Psoas muscle (tissue), 8 donors: ENCODE data around the gene CCDC18. TPM values are rescaled to one million over a fixed set of nuclear protein-coding genes. Genes with fewer than 3 reads are reported as not detected.
"Not testable (repeated sequence)": the region's sequence is repeated elsewhere in the genome, so short reads cannot be mapped to it uniquely, and the experiment has no call there.

Experiments used
- ATAC-seq, 4 donors: fragments of 200-7000 bp; cut with Tn5 transposase; one replicate each; pipeline ENCODE4 v1.9.1; 2020; ENCODE audit warnings: moderate library complexity in 3 of 4, mild to moderate bottlenecking in 2 of 4
- DNase-seq, 2 donors: peaks; one replicate each; pipeline ENCODE4 v3.0.0-alpha.2; 2020
- H3K27ac ChIP-seq: fragments of 200-600 bp; one replicate; pipeline ENCODE4 v1.8.0; 2022
- H3K27me3 ChIP-seq, 3 donors: fragments of 200-600 bp in 1 of 3; one replicate each; pipeline versions ENCODE4 v1.6.1 to v1.8.0; 2013 to 2022; ENCODE audit warnings: low read length in 2 of 3, mild to moderate bottlenecking in 2 of 3, moderate library complexity in 1 of 3; ENCODE audit not compliant: insufficient read depth in 3 of 3
- H3K36me3 ChIP-seq, 2 donors: fragments of 200-600 bp in 1 of 2; one replicate each; pipeline versions ENCODE4 v1.6.1 to v1.8.0; 2013 to 2022; ENCODE audit warnings: low read depth in 1 of 2, mild to moderate bottlenecking in 1 of 2, moderate library complexity in 1 of 2; ENCODE audit not compliant: insufficient read depth in 1 of 2
- H3K4me1 ChIP-seq: fragments of 200-600 bp; one replicate; pipeline ENCODE4 v1.8.0; 2022
- H3K4me3 ChIP-seq: fragments of 200-600 bp; one replicate; pipeline ENCODE4 v1.8.0; 2022; ENCODE audit warnings: mild to moderate bottlenecking
- H3K9me3 ChIP-seq: fragments of 200-600 bp; one replicate; pipeline ENCODE4 v1.8.0; 2022
- CTCF ChIP-seq: fragments of 200-600 bp; IDR thresholded peaks from one replicate; pipeline ENCODE4 v1.8.0; 2022; ENCODE audit warnings: antibody characterized with exemption
- WGBS, 3 donors: extraction: QIAGEN DNeasy Blood & Tissue Kit; methylation state at CpG; one replicate each; pipeline versions ENCODE4 v1.1.6 to v1.1.7; 2013; 5-methylcytosine and 5-hydroxymethylcytosine counted together
- intact Hi-C, 2 donors: fragments of 100-400 bp; cut with DNase I; formaldehyde crosslinking; loops; one replicate each; pipeline versions ENCODE4 v1.11.0 to v1.14.2; 2022
- polyA plus RNA-seq, 3 donors: library from polyadenylated mRNA; stranded (reverse); fragments of 200-250 nt; gene quantifications; one replicate each; pipeline ENCODE4 v1.2.3, GENCODE V29; 2013
- total RNA-seq, 4 donors: library from RNA; stranded (reverse); fragmentation: NEBNext Ultra II Directional in 2 of 4; extraction: Animal tissue kit (Norgen Biotek cat#: 25700) in 2 of 4; gene quantifications; one replicate each; pipeline versions ENCODE4 v1.2.1 to v1.2.4, GENCODE V29; 2021 to 2023
- donor health status: healthy with polysubstance abuse.
- donor health status: DM: no; HTN: no; CAD: no; lungs with moderate emphysema.
- donor health status: Bipolar disorder and iron deficiency.
- donor health status: healthy.
- donor health status: DM: yes; HTN: yes; CAD: no.
- donor health status: DM: no; HTN: no; CAD: no.
- donor health status: DM: no; HTN: no; CAD: no.
- donor health status: DM: yes; HTN: yes; CAD: no.

The CCDC18 gene
- total and polyA plus RNA-seq, 7 donors, result 3.1 to 4.6 (median 4.0) TPM

GRCh38 chr1:93253516-93253915 lies 73.0 kb downstream of the CCDC18 start:
- no peaks in the 10 kb centered on the region for H3K4me1 ChIP-seq
- no peak overlapping the region for H3K4me3 ChIP-seq
- no peak overlapping the region for H3K27ac ChIP-seq
- peaks cover 9% of the 10 kb centered on the region for H3K9me3 ChIP-seq
- ATAC-seq, result no peak
- intact Hi-C loops, result no loop called here
- no peak for DNase-seq
- no peaks in the 10 kb centered on the region for H3K27me3 ChIP-seq
- no peaks in the 10 kb centered on the region for H3K36me3 ChIP-seq
- 52 to 59% (median 56%) methylated on average over 3 of the region's 3 CpGs for WGBS, 3 donors
- no peak for TF ChIP-seq CTCF

- Histone ChIP-seq H3K36me3 (no peaks in the 10 kb centered on the region), H3K27ac (no peak overlapping the region), H3K9me3 (peaks cover 9% of the 10 kb centered on the region), H3K4me1 (no peaks in the 10 kb centered on the region), H3K4me3 (no peak overlapping the region), H3K27me3 (no peaks in the 10 kb centered on the region)
- no peak for DNase-seq
- intact Hi-C loops, result no loop called here
- no peak for TF ChIP-seq CTCF
- WGBS, 3 donors, result 82 to 87% (median 83%) methylated on average over 8 of the region's 8 CpGs
- ATAC-seq, result no peak
Observed at GRCh38 chr1:93255222-93256079, 74.9 kb downstream of the CCDC18 start.

- H3K9me3 ChIP-seq, result peaks cover 9% of the 10 kb centered on the region
Observed at GRCh38 chr1:93256433-93256832, 75.9 kb downstream of the CCDC18 start.

GRCh38 chr1:93257889-93258288 lies 77.4 kb downstream of the CCDC18 start:
- Histone ChIP-seq H3K4me1 (no peaks in the 10 kb centered on the region), H3K27ac (no peak overlapping the region), H3K4me3 (no peak overlapping the region), H3K9me3 (no peaks in the 10 kb centered on the region), H3K27me3 (no peaks in the 10 kb centered on the region), H3K36me3 (peaks cover 0 to 5% of the 10 kb centered on the region in 2 donors)
- intact Hi-C loops, result no loop called here
- no peak for DNase-seq
- no peak for ATAC-seq
- TF ChIP-seq CTCF, result no peak

More at GRCh38 chr1:93256433-93256832, 75.9 kb downstream of the CCDC18 start:
- H3K4me1 ChIP-seq, result no peaks in the 10 kb centered on the region
- no peak for TF ChIP-seq CTCF
- DNase-seq, result no peak
- no peaks in the 10 kb centered on the region for H3K27me3 ChIP-seq
- no peaks in the 10 kb centered on the region for H3K36me3 ChIP-seq
- H3K27ac ChIP-seq, result no peak overlapping the region
- H3K4me3 ChIP-seq, result no peak overlapping the region
- intact Hi-C loops, result no loop called here
- no peak for ATAC-seq
- WGBS, 3 donors, result 80 to 82% (median 81%) methylated on average over 2 of the region's 2 CpGs

GRCh38 chr1:93260726-93261125 lies 80.2 kb downstream of the CCDC18 start:
- H3K27me3 ChIP-seq, ATAC-seq, H3K4me3 ChIP-seq, intact Hi-C loops, H3K27ac ChIP-seq, H3K4me1 ChIP-seq, DNase-seq, H3K36me3 ChIP-seq, H3K9me3 ChIP-seq: not testable (repeated sequence)
- WGBS, 3 donors, result 96 to 100% (median 98%) methylated on average over 3 of the region's 3 CpGs
